Measurements from ENCODE around the gene ASPG.

- TF ChIP-seq CTCF (IDR thresholded peaks at IDR 0.05) (no peak), POLR2A (IDR thresholded peaks at IDR 0.05) (no peak)
Observed at GRCh38 chr14:104037074-104037473, 48.4 kb upstream of the ASPG start.

Measured in ovary (tissue), 3 donors.